Left lung (tissue), 10 donors: Measurements from ENCODE around the gene GGA3. TPM values are rescaled to one million over a fixed set of nuclear protein-coding genes. Genes with fewer than 3 reads are reported as not detected.
"Not testable (repeated sequence)": the region's sequence is repeated elsewhere in the genome, so short reads cannot be mapped to it uniquely, and the experiment has no call there.

ENCODE experiments used
- ATAC-seq: fragments of 200-7000 bp; cut with Tn5 transposase; one replicate; pipeline ENCODE4 v1.9.1; 2020; ENCODE audit warnings: moderate library complexity
- DNase-seq, 4 donors: peaks; one replicate each; pipeline ENCODE4 v3.0.0-alpha.2; 2013 to 2020
- H3K27ac ChIP-seq, 2 donors: fragments of 200-600 bp; sonication (generic) in 1 of 2; one replicate each; pipeline versions ENCODE4 v1.5.0 to v1.8.0; 2020 to 2021
- H3K27me3 ChIP-seq, 2 donors: fragments of 200-600 bp; sonication (generic) in 1 of 2; one replicate each; pipeline versions ENCODE4 v1.5.0 to v1.8.0; 2020 to 2021
- H3K36me3 ChIP-seq, 2 donors: fragments of 200-600 bp; sonication (generic) in 1 of 2; one replicate each; pipeline versions ENCODE4 v1.5.0 to v1.8.0; 2020 to 2021
- H3K4me1 ChIP-seq, 2 donors: fragments of 200-600 bp; one replicate each; pipeline ENCODE4 v1.8.0; 2021
- H3K4me3 ChIP-seq, 2 donors: fragments of 200-600 bp; sonication (generic) in 1 of 2; one replicate each; pipeline versions ENCODE4 v1.5.0 to v1.8.0; 2020 to 2021; ENCODE audit warnings: mild to moderate bottlenecking in 1 of 2
- H3K9me3 ChIP-seq, 2 donors: fragments of 200-600 bp; sonication (generic) in 1 of 2; one replicate each; pipeline versions ENCODE4 v1.5.0 to v1.8.0; 2020 to 2021
- CTCF ChIP-seq, 2 donors: fragments of 200-600 bp; sonication (generic) in 1 of 2; IDR thresholded peaks; one replicate each; pipeline versions ENCODE4 v1.5.0 to v1.8.0; 2021; ENCODE audit warnings: antibody characterized with exemption in 2 of 2
- intact Hi-C, 2 donors: fragments of 100-400 bp; cut with DNase I; formaldehyde crosslinking; loops; one replicate each; pipeline versions ENCODE4 v1.11.2 to v1.14.2; 2022
- polyA plus RNA-seq, 6 donors: library from polyadenylated mRNA; unstranded; fragments of 120-200 nt; gene quantifications; one replicate each; pipeline ENCODE4 v1.2.1, GENCODE V29; 2013; ENCODE audit not compliant: insufficient read length in 6 of 6
- total RNA-seq, 2 donors: library from RNA; stranded (reverse); fragmentation: NEBNext Ultra II Directional; extraction: Animal tissue kit (Norgen Biotek cat#: 25700); gene quantifications; one replicate each; pipeline ENCODE4 v1.2.1, GENCODE V29; 2021
- donor health status: DM: no; HTN: yes; CAD: no.
- donor health status: DM: no; HTN: no; CAD: no.

GGA3 gene
- total and polyA plus RNA-seq, 8 donors: 41.2 to 54.7 (median 45.1) TPM

GRCh38 chr17:75285123-75285522, 23.7 kb upstream of the GGA3 start:
- ATAC-seq: no peak
- no peak for TF ChIP-seq CTCF (IDR thresholded peaks at IDR 0.05)
- H3K27me3 ChIP-seq: no peaks in the 10 kb centered on the region
- DNase-seq: no peak
- H3K36me3 ChIP-seq: peaks cover 0 to 64% of the 10 kb centered on the region in 2 donors
- no peaks in the 10 kb centered on the region for H3K9me3 ChIP-seq
- H3K4me1 ChIP-seq: peaks cover 3 to 21% of the 10 kb centered on the region in 2 donors
- H3K4me3 ChIP-seq: no peak overlapping the region
- no peak overlapping the region for H3K27ac ChIP-seq
- intact Hi-C loops: no loop called here

GRCh38 chr17:75280189-75280588, 18.8 kb upstream of the GGA3 start:
- intact Hi-C loops, H3K27ac ChIP-seq, H3K4me3 ChIP-seq, H3K9me3 ChIP-seq, H3K27me3 ChIP-seq, H3K4me1 ChIP-seq, DNase-seq, ATAC-seq: not testable (repeated sequence)
- H3K36me3 ChIP-seq: peaks cover 0 to 80% of the 10 kb centered on the region in 2 donors

GRCh38 chr17:75277664-75278071, 16.3 kb upstream of the GGA3 start:
- Histone ChIP-seq H3K27me3 (no peaks in the 10 kb centered on the region), H3K27ac (peak overlapping the region; percentile 45 to 59), H3K4me1 (peaks cover 3 to 6% of the 10 kb centered on the region in 2 donors), H3K36me3 (peaks cover 0 to 77% of the 10 kb centered on the region in 2 donors), H3K9me3 (no peaks in the 10 kb centered on the region), H3K4me3 (no peak overlapping the region)
- intact Hi-C loops: no loop called here
- DNase-seq: no peak
- TF ChIP-seq CTCF (IDR thresholded peaks at IDR 0.05): no peak
- ATAC-seq: peak; percentile 83

GRCh38 chr17:75273977-75274708, 12.7 kb upstream of the GGA3 start:
- no peaks in the 10 kb centered on the region for H3K9me3 ChIP-seq
- no peak overlapping the region for H3K4me3 ChIP-seq
- H3K36me3 ChIP-seq: peaks cover 0 to 52% of the 10 kb centered on the region in 2 donors
- no peak for DNase-seq
- H3K4me1 ChIP-seq: peaks cover 16 to 34% of the 10 kb centered on the region in 2 donors
- TF ChIP-seq CTCF (IDR thresholded peaks at IDR 0.05): no peak
- H3K27me3 ChIP-seq: no peaks in the 10 kb centered on the region
- no peak for ATAC-seq
- H3K27ac ChIP-seq: no peak overlapping the region
- intact Hi-C loops: no loop called here

GRCh38 chr17:75272848-75273184, 11.4 kb upstream of the GGA3 start:
- ATAC-seq: no peak
- TF ChIP-seq CTCF (IDR thresholded peaks at IDR 0.05): no peak
- H3K4me3 ChIP-seq: no peak overlapping the region

More at GRCh38 chr17:75272848-75273184, 11.4 kb upstream of the GGA3 start:
- Histone ChIP-seq H3K9me3 (no peaks in the 10 kb centered on the region), H3K27ac (peak overlapping the region in 1 of 2 donors; percentile 95), H3K27me3 (no peaks in the 10 kb centered on the region), H3K36me3 (peaks cover 0 to 42% of the 10 kb centered on the region in 2 donors), H3K4me1 (peaks cover 13 to 46% of the 10 kb centered on the region in 2 donors)
- DNase-seq: no peak
- intact Hi-C loops: no loop called here
